Measurements from ENCODE around the gene TNFAIP8L2.

Gene TNFAIP8L2

GRCh38 chr1:151165281-151165737, 8.9 kb downstream of the TNFAIP8L2 start:
- Histone ChIP-seq H3K36me3 (ENCODE audit: control insufficient read depth, insufficient read depth, low read length) (peaks cover 26% of the 10 kb centered on the region), H3K27ac (ENCODE audit: insufficient read depth, low read length, poor library complexity, severe bottlenecking) (peak overlapping the region; percentile 54), H3K27me3 (replicated peaks; ENCODE audit: control insufficient read depth, insufficient read depth, low read length, poor library complexity, severe bottlenecking) (no peaks in the 10 kb centered on the region), H3K4me1 (ENCODE audit: control insufficient read depth, insufficient read depth, low read length, poor library complexity, severe bottlenecking) (peaks cover 26% of the 10 kb centered on the region), H3K4me3 (ENCODE audit: insufficient read depth, low read depth, low read length, poor library complexity, severe bottlenecking) (no peak overlapping the region), H3K9me3 (ENCODE audit: control insufficient read depth, low read length) (no peaks in the 10 kb centered on the region)
- DNase-seq: no peak

DNA sequence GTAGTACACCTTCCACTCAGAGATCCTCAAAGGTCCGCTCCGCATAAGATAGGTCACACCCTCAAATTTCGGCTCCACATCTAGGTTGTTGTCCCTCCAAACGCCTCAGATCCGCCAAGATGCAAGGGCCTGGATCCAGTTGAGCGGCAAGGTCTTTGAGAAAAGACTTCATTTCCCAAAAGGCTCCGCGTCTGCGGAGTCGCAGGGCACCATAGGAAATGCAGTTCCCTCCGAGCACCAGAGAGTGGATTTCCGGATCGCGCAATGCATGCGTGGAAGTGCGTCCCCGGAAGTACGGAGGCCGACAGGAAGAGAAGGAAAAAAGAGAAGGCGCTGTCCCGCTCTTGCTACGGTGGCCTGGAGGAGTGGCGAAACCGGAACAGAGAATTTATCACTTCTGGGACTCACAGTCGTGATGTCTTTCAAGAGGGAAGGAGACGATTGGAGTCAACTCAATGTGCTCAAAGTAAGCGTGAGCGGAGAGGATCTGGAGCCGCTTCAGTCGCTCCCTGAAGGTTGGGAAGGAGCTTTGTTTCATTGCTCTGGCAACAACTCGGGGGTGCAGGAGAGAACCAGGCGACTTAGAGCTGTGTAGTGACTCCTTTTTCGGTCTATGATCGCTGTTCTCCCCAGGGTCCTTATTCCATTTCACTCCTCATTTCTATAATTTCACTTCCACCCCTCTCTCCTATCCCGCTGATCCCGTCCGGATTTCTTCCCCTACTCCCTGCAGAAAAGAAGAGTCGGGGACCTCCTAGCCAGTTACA, 9.5 kb downstream of the TNFAIP8L2 start, which contains the start of the genes LYSMD1 and SCNM1:
TSS of gene LYSMD1 (minus strand) at position 165 of the 767 bp plus-strand sequence. CDS start 644 bp downstream, outside the sequence.
TSS of gene SCNM1 (plus strand) at position 407 of the 767 bp plus-strand sequence. CDS start at position 416, 9 bp downstream.
- Histone ChIP-seq H3K4me3 (ENCODE audit: insufficient read depth, low read depth, low read length, poor library complexity, severe bottlenecking) (peak within 1 kb of the TSS; percentile 78), H3K27me3 (replicated peaks; ENCODE audit: control insufficient read depth, insufficient read depth, low read length, poor library complexity, severe bottlenecking) (no peaks in the 10 kb centered on the region), H3K27ac (ENCODE audit: insufficient read depth, low read length, poor library complexity, severe bottlenecking) (peak within 1 kb of the TSS; percentile 66), H3K36me3 (ENCODE audit: control insufficient read depth, insufficient read depth, low read length) (peaks cover 27% of the 10 kb centered on the region), H3K9me3 (ENCODE audit: control insufficient read depth, low read length) (no peaks in the 10 kb centered on the region), H3K4me1 (ENCODE audit: control insufficient read depth, insufficient read depth, low read length, poor library complexity, severe bottlenecking) (peaks cover 26% of the 10 kb centered on the region)
- DNase-seq: peak; percentile 94 to 95 (median 95)

GRCh38 chr1:151166505-151166956, 10.1 kb downstream of the TNFAIP8L2 start:
- peaks cover 27% of the 10 kb centered on the region for H3K36me3 ChIP-seq (ENCODE audit: control insufficient read depth, insufficient read depth, low read length)
- DNase-seq: no peak
- H3K27me3 ChIP-seq (replicated peaks; ENCODE audit: control insufficient read depth, insufficient read depth, low read length, poor library complexity, severe bottlenecking): no peaks in the 10 kb centered on the region
- peaks cover 23% of the 10 kb centered on the region for H3K4me1 ChIP-seq (ENCODE audit: control insufficient read depth, insufficient read depth, low read length, poor library complexity, severe bottlenecking)
- peak overlapping the region; percentile 78 for H3K4me3 ChIP-seq (ENCODE audit: insufficient read depth, low read depth, low read length, poor library complexity, severe bottlenecking)
- H3K27ac ChIP-seq (ENCODE audit: insufficient read depth, low read length, poor library complexity, severe bottlenecking): peak overlapping the region; percentile 66
- H3K9me3 ChIP-seq (ENCODE audit: control insufficient read depth, low read length): no peaks in the 10 kb centered on the region

DNA sequence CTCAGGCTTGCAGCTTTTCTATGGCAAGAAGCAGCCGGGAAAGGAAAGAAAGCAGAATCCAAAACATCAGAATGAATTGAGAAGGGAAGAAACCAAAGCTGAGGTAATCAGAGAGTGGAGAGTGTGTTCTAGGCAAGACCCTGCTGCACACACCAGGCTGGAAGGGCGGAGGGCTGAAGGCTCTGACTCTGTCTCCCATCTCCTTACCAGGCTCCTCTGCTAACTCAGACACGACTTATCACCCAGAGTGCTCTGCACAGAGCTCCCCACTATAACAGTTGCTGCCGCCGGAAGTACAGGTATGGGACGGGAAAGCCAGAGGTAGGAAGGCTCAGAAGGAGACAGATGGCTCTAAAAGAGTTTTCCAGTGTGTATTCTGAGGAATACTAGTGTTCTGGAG, 10.7 kb downstream of the TNFAIP8L2 start:
- H3K4me1 ChIP-seq (ENCODE audit: control insufficient read depth, insufficient read depth, low read length, poor library complexity, severe bottlenecking): peaks cover 17% of the 10 kb centered on the region
- no peak for DNase-seq
- H3K27me3 ChIP-seq (replicated peaks; ENCODE audit: control insufficient read depth, insufficient read depth, low read length, poor library complexity, severe bottlenecking): no peaks in the 10 kb centered on the region
- peak overlapping the region; percentile 78 for H3K4me3 ChIP-seq (ENCODE audit: insufficient read depth, low read depth, low read length, poor library complexity, severe bottlenecking)
- no peaks in the 10 kb centered on the region for H3K9me3 ChIP-seq (ENCODE audit: control insufficient read depth, low read length)
- H3K27ac ChIP-seq (ENCODE audit: insufficient read depth, low read length, poor library complexity, severe bottlenecking): peak overlapping the region; percentile 66
- peaks cover 27% of the 10 kb centered on the region for H3K36me3 ChIP-seq (ENCODE audit: control insufficient read depth, insufficient read depth, low read length)

DNA sequence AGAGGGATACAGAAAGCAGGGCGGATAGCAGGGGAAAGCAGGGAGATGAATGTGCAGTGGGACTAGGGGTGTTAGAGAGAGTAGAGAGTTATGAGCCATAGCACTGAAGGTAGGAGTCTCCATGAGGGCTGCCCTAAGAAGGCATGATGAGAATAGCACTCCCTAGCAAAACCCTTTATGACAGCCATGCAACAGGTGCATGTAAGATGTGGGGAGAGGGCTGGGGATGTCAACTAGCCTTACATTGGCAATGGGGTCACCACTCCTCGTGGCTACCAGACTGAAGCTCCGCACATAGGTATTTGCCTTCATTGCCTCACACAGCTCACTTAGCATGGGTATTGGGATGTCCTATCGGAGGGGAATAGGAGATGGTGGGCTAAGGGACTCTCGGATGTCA, 14.7 kb downstream of the TNFAIP8L2 start:
- DNase-seq: no peak
- H3K27ac ChIP-seq (ENCODE audit: insufficient read depth, low read length, poor library complexity, severe bottlenecking): no peak overlapping the region
- H3K9me3 ChIP-seq (ENCODE audit: control insufficient read depth, low read length): no peaks in the 10 kb centered on the region
- H3K4me1 ChIP-seq (ENCODE audit: control insufficient read depth, insufficient read depth, low read length, poor library complexity, severe bottlenecking): peaks cover 10% of the 10 kb centered on the region
- H3K36me3 ChIP-seq (ENCODE audit: control insufficient read depth, insufficient read depth, low read length): peaks cover 43% of the 10 kb centered on the region
- H3K4me3 ChIP-seq (ENCODE audit: insufficient read depth, low read depth, low read length, poor library complexity, severe bottlenecking): no peak overlapping the region
- H3K27me3 ChIP-seq (replicated peaks; ENCODE audit: control insufficient read depth, insufficient read depth, low read length, poor library complexity, severe bottlenecking): no peaks in the 10 kb centered on the region

GRCh38 chr1:151175041-151175741, 18.7 kb downstream of the TNFAIP8L2 start:
- no peak for DNase-seq
- Histone ChIP-seq H3K9me3 (ENCODE audit: control insufficient read depth, low read length) (no peaks in the 10 kb centered on the region), H3K36me3 (ENCODE audit: control insufficient read depth, insufficient read depth, low read length) (peaks cover 54% of the 10 kb centered on the region), H3K4me1 (ENCODE audit: control insufficient read depth, insufficient read depth, low read length, poor library complexity, severe bottlenecking) (no peaks in the 10 kb centered on the region), H3K27me3 (replicated peaks; ENCODE audit: control insufficient read depth, insufficient read depth, low read length, poor library complexity, severe bottlenecking) (no peaks in the 10 kb centered on the region), H3K27ac (ENCODE audit: insufficient read depth, low read length, poor library complexity, severe bottlenecking) (no peak overlapping the region), H3K4me3 (ENCODE audit: insufficient read depth, low read depth, low read length, poor library complexity, severe bottlenecking) (no peak overlapping the region)

- Histone ChIP-seq H3K4me1 (ENCODE audit: control insufficient read depth, insufficient read depth, low read length, poor library complexity, severe bottlenecking) (no peaks in the 10 kb centered on the region), H3K4me3 (ENCODE audit: insufficient read depth, low read depth, low read length, poor library complexity, severe bottlenecking) (no peak within 1 kb of the TSS), H3K27me3 (replicated peaks; ENCODE audit: control insufficient read depth, insufficient read depth, low read length, poor library complexity, severe bottlenecking) (no peaks in the 10 kb centered on the region), H3K27ac (ENCODE audit: insufficient read depth, low read length, poor library complexity, severe bottlenecking) (no peak within 1 kb of the TSS), H3K36me3 (ENCODE audit: control insufficient read depth, insufficient read depth, low read length) (peaks cover 56% of the 10 kb centered on the region), H3K9me3 (ENCODE audit: control insufficient read depth, low read length) (no peaks in the 10 kb centered on the region)
- no peak for DNase-seq
These were observed 19.4 kb downstream of the TNFAIP8L2 start, which contains the start of gene TMOD4 for GRCh38 chr1:151175863-151176262. TMOD4 (minus strand) TSS chr1:151175981; CDS start chr1:151174875, 1,106 bp downstream.

DNA sequence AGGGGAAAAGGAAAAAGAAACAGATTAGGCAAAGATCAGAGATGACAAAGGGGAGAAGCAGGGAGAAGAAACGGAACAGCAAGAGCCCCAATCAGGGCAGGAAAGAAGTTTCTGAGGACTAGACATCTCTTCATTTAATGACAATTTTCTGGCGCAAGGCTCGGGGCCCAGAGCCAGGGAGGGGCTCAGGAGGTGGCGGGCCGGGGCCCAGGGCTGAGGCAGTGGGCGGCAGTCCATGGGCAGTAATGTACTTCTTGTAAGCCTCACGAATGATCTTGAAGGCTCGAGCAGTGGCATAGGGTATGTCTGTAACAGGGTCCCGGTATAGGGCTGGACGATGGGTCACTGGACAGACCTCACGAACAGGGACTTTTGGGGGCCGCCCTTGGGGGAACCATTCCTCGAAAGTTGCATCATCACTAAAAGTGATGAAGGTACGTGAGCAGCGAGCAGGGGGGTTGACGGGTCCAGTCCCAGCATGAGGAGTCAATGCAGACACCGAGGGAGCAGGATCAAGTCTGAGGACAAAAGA, 20.1 kb downstream of the TNFAIP8L2 start:
- Histone ChIP-seq H3K27me3 (replicated peaks; ENCODE audit: control insufficient read depth, insufficient read depth, low read length, poor library complexity, severe bottlenecking) (no peaks in the 10 kb centered on the region), H3K27ac (ENCODE audit: insufficient read depth, low read length, poor library complexity, severe bottlenecking) (no peak overlapping the region), H3K36me3 (ENCODE audit: control insufficient read depth, insufficient read depth, low read length) (peaks cover 62% of the 10 kb centered on the region), H3K4me3 (ENCODE audit: insufficient read depth, low read depth, low read length, poor library complexity, severe bottlenecking) (no peak overlapping the region), H3K9me3 (ENCODE audit: control insufficient read depth, low read length) (no peaks in the 10 kb centered on the region), H3K4me1 (ENCODE audit: control insufficient read depth, insufficient read depth, low read length, poor library complexity, severe bottlenecking) (no peaks in the 10 kb centered on the region)
- no peak for DNase-seq

GRCh38 chr1:151184211-151184610, 27.8 kb downstream of the TNFAIP8L2 start:
- no peak for DNase-seq
- peaks cover 52% of the 10 kb centered on the region for H3K36me3 ChIP-seq (ENCODE audit: control insufficient read depth, insufficient read depth, low read length)
- peaks cover 6% of the 10 kb centered on the region for H3K4me1 ChIP-seq (ENCODE audit: control insufficient read depth, insufficient read depth, low read length, poor library complexity, severe bottlenecking)
- no peaks in the 10 kb centered on the region for H3K27me3 ChIP-seq (replicated peaks; ENCODE audit: control insufficient read depth, insufficient read depth, low read length, poor library complexity, severe bottlenecking)
- no peak overlapping the region for H3K4me3 ChIP-seq (ENCODE audit: insufficient read depth, low read depth, low read length, poor library complexity, severe bottlenecking)
- H3K9me3 ChIP-seq (ENCODE audit: control insufficient read depth, low read length): no peaks in the 10 kb centered on the region
- no peak overlapping the region for H3K27ac ChIP-seq (ENCODE audit: insufficient read depth, low read length, poor library complexity, severe bottlenecking)

All from effector memory CD4-positive, alpha-beta T cell (primary cell).